ENCODE data around the gene FRMD8.

FRMD8 gene

DNA sequence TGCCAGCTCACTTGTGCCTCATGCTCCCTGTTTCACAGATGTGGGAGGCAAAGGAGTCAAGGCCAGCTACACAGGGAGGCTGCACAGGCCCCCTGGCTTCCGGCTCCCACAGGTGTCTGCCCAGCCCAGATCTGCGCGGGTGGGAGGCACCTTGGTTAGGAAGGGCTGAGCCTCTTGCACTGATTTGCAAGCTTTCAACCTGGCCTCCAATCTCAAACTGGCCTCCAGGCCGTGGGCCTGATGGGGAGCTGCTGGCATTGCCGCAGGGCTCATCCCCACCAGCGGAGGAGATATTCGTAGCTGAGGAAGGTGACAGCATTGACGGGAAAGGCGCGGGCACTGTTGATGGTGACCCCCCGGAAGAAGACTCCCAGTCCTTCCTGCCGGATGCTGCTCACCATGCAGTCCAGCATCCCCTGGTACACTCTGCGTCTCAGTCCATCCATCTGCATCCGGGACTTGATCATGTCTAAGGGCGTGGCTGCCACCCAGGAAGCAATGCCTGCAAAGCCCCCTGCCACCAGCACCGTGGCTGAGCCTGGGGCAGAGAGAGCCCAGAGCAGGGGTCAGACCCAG lies 10.2 kb upstream of the FRMD8 start:
- DNase-seq: no peak

DNA sequence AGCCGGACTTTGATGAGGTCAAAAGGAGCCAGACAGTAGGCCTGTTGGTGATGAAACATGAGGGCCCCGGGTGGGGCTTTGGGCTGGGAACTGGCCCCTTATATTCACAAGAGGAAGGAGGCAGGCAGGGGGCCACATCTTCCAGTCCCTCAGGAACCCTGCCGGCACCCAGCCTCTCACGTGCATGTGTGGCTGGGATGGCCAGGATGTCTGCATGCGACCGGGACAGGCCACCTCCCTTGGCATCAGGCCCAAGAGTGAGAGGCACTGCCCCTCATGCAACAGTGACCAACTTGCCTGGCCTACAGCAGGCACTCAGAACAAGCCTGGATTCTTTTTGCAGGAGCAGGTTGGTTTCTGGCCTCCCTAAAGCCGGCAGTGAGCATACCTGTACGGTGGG lies 9.4 kb upstream of the FRMD8 start:
- no peak for DNase-seq

DNA sequence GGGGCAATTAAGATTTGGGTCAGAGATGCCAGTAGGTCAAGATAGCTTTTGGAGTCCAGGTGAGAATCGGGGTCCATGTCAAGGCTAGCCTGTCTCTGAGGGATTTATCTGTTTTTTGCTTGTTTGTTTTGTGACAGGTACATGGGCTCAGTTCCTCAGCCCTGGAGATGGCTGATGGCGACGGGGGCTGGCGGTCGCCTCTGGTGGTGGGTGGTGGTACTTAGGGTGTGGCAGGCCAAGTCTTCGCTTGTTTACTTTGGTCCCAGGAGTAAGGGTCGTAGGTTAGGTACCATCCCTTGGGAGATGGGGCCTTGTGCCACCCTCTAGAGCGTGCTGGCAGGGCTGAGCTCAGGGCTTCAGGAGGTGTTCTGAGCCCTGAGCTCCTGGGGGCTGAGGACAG lies 8.7 kb upstream of the FRMD8 start:
- no peak for DNase-seq

DNA sequence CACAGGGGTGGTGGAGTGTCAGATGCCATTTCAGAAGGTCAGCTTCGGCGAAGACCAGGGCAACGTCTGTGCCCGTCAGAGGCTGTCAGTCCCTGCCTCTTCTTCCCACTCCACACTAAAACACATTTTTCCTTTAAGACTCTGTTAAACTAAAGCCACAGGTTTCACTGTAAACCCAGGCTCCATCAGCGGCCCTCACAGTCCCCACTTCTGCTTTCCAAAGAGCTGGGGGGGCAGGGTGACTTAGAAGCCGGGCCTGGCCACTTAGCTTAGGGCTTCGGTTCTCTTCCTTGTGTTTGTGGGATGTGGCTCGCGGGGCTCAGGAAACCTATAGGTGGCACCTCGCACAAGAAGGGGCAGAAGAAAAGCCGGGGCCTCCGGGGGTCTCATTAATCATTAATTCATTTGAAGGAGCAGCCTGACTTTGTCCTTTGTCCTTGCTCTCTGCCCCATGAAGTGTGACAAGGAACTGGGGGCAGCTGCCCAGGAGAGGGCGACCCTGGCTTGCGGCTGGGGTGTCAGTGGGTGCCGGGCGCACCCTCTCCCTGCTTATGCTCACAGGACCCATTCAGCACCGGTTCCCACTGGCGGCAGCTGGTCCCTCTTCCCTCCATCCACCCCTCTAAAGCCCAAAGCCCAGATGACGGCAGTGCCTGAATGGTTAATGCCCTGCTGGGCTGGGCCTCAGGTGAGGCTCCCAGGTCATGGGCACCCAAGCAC lies 8.1 kb upstream of the FRMD8 start:
- peak; percentile 74 to 84 (median 81) for DNase-seq

DNA sequence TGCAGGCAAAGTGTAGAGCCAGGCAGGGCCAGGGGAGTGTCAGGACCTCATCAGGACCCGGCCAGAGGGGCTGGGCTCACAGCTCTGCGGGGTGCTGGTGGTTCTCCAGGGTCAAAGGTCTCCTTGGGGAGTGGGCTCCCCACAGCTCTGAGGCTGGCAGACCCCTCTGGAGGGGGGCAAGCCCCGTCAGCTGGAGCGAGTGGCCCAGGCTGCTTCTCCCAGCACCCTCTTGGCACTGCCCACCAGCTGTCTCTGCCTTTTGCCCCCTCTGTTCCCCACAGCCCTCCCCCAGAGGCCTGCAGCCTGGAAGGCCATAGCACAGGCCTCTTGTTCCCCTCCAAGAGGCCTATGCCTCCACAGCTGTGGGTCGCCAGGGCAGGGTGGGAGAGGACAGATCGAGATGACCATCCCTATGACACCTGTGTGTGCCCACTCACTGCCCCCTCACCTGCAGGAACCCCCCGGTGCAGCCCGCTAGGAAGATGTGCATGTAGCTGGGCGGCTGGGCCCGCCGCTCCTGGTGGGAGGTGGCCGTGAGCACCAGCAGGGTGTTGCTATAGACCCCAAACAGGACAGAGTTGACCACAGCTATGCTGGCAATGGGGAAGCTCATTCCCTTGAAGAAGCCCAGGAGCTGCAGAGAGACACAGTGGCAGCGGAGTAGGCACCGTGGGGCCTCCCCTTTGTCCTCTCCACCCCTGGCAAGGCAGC lies 7.4 kb upstream of the FRMD8 start:
- no peak for DNase-seq

DNA sequence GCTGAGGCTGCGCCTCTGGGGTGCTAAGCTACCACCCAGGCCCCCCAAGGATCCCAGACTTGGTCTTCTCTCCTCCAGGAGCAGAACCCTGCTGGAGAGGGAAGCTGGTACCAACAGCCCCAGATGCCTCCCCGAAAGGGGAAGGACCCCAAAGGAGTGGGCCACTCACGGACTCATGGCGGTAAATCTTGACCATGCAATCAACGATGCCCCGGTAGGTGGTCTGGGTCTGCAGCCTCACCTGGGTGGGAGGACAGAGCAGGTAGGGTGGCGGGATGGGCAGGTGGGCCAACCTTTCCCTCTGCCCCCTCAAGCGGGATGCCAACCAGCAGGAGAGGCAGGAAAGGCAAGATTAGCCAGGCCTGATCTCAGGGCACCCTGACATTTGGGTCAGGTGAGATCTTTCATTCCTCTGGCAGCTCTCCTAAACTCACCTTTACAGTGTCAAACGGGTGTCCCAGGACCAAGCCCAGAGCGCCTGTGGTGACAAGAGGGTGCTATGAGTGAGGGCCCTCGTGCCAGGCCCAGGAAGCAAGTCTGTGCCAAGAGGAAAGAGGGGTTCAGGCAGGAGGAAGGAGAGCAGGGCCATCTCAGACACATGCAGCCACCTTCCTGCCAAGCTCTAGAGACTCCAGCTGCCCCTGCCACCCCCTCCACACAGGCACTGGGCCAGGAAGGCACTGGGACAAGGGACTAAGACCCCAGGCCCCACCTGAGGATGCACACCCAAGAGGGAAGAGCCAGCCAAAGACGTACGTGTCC lies 6.6 kb upstream of the FRMD8 start:
- no peak for DNase-seq

DNA sequence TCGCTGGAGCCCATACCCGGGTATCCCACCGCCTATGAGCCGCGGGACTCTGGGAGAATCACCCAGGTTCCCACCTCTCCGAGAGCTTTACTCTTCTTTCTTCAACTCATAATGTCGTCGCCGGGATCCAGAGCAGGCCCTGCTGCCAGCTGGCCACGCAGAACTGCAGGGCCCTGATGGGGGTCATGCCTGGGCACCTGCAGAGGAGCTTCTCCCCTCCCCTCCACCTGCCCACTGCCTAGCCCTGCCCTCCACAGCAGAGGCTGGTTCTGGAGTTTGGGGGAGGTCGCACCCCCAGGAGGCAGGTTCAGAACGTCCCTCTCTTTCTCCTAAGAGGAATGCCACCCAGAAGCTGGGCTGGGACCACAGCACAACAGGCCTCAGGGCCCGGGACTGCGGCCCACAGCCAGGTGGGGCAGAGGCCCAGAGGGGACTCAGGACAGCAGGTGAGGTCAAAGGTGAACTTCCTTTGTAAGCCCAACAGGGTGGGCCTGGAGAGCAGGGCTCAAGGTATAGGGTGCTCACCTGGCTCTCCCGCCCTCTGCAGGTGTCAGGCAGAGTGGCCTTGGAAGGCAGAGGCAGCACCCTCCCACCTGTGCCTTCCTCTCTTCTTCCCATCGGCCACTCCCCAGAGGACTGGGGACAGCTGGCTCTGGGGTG lies 5.8 kb upstream of the FRMD8 start:
- DNase-seq: no peak

DNA sequence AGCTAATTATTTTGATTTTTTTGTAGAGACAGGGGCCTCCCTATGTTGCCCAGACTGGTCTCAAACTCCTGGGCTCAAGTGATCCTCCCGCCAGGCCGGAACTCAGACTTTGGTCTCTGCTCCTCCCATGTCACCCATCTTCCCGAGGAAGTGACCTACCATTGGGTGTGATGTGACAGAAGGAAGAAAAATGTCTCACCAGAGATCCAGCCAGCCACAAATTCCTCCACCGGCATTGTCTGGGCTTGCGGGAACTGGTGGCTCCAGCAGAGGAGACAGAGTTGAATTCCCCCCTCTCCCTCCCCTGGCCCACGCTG lies 4.8 kb upstream of the FRMD8 start:
- DNase-seq: peak; percentile 65 to 72 (median 66)

GRCh38 chr11:65382033-65382803 lies 4.2 kb upstream of the FRMD8 start, which contains the start of gene SLC25A45:
Gene SLC25A45, minus strand, starts transcription at chr11:65382646. Its CDS starts 695 bp downstream, at chr11:65381951.
- DNase-seq: peak; percentile 97 to 100 (median 97)

- no peak for DNase-seq
Observed at GRCh38 chr11:65382804-65383368, 3.6 kb upstream of the FRMD8 start.

DNA sequence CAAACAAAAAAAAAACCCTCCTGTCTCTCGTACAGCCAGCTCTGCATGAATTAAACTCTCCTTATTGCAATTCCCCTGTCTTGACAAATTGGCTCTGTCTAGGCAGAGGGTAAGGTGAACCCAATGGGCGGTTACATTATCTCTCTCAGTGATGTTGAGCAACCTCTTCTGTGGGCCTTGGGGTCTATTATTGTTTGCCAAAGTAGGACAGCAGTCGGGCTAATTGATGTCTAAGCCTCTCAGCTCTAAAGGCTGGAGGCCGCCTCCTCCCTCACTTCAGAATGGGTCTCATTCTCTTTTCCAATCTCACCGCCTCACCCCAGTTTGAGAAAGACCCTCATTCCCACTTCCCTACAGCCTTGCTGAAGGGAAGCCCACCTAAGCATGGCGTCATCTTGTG lies 2.7 kb upstream of the FRMD8 start:
- DNase-seq: no peak

DNA sequence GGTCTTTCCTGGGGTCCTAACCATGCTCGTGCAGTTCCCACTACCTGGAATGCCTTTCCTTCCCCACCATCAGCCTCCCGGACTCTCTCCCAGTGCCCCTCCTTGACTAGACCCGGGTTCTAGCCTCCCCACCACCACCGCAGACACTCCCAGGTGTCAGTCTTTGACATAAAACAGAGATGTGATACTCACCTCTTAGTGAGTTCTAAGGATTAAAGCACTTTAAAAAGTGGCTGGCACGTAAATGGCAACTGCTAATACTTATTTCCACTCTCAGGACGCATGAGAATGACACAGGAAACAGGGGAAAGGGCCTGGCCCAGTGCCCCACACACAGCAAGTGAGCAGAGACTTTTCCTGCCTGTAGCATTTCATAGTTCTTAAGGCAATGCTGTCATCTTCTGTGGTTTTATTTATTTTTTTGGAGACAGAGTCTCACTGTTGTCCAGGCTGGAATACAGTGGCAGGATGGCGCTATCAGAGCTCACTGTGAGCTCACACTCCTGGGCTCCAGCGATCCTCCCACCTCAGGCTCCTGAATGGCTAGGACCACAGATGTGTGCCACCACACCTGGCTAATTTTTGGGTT lies 2.0 kb upstream of the FRMD8 start:
- peak; percentile 14 to 55 (median 20) for DNase-seq

- no peak for DNase-seq
Observed at GRCh38 chr11:65388731-65389130, 2.3 kb downstream of the FRMD8 start.

DNA sequence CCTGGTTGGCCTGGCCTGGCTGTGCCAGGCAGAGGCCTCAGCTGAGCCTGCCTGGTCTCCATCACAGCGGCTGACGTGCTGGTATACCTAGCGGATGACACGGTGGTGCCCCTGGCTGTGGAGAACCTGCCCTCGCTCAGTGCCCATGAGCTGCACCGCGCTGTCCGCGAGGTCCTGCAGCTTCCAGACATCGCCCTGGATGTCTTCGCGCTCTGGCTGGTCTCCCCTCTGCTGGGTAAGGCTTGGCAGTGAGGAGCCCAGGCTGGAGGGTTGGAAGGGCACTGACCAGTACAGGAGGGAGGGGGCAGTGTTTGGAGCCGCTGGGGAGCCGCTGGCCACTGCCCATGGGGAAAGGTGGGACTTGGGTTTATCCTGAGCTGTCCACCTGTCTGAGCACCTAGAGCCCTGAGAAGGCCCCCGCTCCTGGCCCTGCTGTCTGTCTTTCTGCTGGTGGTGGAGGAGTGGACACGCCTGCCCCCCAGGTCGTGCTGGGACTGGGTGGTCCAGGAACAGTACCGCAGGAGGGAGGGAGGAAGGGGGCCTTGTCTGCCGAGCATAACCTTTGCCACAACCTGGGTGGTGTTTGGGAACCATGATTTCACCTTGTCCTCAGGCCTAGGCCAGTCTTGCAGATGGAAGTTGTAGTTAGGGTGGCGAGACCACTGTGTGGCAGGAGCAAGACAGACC lies 3.0 kb downstream of the FRMD8 start:
- DNase-seq: no peak

- DNase-seq: no peak
Observed at GRCh38 chr11:65390099-65390941, 3.9 kb downstream of the FRMD8 start.

DNA sequence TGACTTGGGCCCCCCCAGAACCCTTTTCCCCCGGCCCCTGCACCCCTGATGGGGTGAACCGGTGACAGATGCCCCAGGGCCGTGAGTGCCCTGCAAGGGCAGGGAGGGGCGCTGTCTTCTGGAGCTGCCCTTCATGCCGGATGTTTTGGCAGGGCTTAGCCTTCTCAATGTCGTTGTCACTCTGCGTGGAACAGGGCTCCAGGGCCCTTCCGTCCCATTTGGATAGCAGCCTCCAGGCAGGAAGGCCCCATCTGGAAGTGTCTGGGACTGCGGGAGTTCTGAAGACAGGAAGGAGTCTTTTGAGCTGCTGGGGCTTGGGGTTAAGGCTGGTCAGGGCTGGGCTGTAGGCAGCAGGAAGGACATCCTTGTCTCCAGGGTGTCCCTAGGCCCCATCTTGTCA lies 4.6 kb downstream of the FRMD8 start:
- no peak for DNase-seq

GRCh38 chr11:65392186-65392829 lies 5.9 kb downstream of the FRMD8 start:
- DNase-seq: no peak

DNA sequence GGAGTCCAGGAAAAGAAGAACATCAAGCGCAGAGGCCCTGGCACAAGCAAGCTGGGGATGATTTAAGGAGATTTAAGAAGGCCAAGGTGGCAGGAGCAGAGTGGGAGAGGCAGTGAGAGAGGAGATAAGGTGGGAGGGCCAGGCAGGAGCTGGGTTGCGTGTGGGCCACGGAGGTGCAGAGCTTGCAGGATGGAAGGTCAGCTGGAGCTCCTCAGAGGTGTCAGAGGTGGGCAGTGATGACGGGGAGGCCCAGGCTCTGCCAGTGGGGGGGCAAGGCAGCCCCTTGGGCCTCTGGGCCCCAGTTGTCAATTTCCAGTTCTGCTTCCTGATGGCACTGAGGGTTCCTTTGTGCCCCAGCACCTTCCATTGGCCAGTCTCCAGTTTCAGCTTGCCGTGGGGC lies 6.5 kb downstream of the FRMD8 start:
- no peak for DNase-seq

DNA sequence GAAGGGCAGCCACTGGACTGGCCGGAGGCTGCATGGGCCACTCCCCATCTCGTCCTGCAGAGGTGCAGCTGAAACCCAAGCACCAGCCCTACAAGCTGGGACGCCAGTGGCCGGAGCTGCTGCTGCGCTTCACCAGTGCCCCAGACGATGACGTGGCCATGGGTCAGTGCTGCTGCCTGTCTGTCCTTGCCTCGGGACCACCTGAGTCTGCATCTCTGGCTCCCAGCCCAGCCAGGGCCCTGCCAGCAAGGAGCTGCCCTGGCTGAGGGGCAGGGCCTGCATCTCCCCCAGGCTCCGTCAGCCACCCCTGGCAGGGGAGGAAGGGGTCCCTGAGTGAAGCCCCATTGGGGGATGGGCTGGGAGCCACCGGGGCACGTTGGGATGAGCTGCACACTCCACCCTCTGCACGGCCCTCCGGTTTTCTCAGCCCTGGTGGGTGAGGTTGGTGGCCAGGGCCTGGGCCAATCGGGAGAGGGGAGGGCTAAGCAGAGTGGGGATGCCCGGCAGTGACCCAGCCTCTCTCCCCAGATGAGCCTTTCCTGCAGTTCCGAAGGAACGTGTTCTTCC lies 7.2 kb downstream of the FRMD8 start:
- no peak for DNase-seq

All from suppressor macrophage treated with lipopolysaccharide for 1 hour (primary cell).